ENCODE data around the gene COL4A2.
"Not testable (repeated sequence)": the region's sequence is repeated elsewhere in the genome, so short reads cannot be mapped to it uniquely, and the experiment has no call there.

GRCh38 chr13:110453091-110453490 lies 146.0 kb downstream of the COL4A2 start:
- TF ChIP-seq CTCF (IDR thresholded peaks at IDR 0.05; ENCODE audit: insufficient read depth, low read depth, low read length); EZH2 (IDR thresholded peaks at IDR 0.05; ENCODE audit: insufficient read depth, low read length): not testable (repeated sequence)

Data from astrocyte (in vitro differentiated cells and primary cell).